K562 (cell line): ENCODE data around the gene TTLL9. TPM values are rescaled to one million over a fixed set of nuclear protein-coding genes. Genes with fewer than 3 reads are reported as not detected.

ENCODE experiments used
- BCLAF1 ChIP-seq, 2 experiments: fragments of 450-650 bp in 1 of 2; IDR thresholded peaks; 2 replicates each; pipeline ENCODE4 v1.6.1; 2011 to 2017; ENCODE audit warnings: low read depth in 2 of 2, antibody characterized with exemption in 1 of 2, borderline replicate concordance in 1 of 2, low read length in 1 of 2, mild to moderate bottlenecking in 1 of 2, mixed read lengths in 1 of 2; ENCODE audit not compliant: control insufficient read depth in 1 of 2
- CREM ChIP-seq: IDR thresholded peaks from 2 replicates; pipeline ENCODE4 v1.6.1; 2014; ENCODE audit warnings: antibody characterized with exemption, low read depth
- MAFF ChIP-seq: IDR thresholded peaks from 2 replicates; pipeline ENCODE4 v1.6.1; 2012; ENCODE audit warnings: low read length, improper control_type of control experiment
- MNT ChIP-seq, 2 experiments: fragments of 450-650 bp; conservative IDR thresholded peaks; 2 replicates each; pipeline ENCODE4 v1.6.1; 2017; ENCODE audit warnings: mild to moderate bottlenecking in 2 of 2, moderate library complexity in 2 of 2
- RBFOX2 ChIP-seq: fragments of 200-400 bp; formaldehyde crosslinking; IDR thresholded peaks from 2 replicates; pipeline ENCODE4 v1.6.1; 2017; ENCODE audit warnings: low read depth, mild to moderate bottlenecking, low read length, moderate library complexity
- RBM25 ChIP-seq: fragments of 200-400 bp; formaldehyde crosslinking; IDR thresholded peaks from 2 replicates; pipeline ENCODE4 v1.6.1; 2018; ENCODE audit warnings: low read length, low read depth, moderate library complexity; ENCODE audit not compliant: severe bottlenecking
- WHSC1 ChIP-seq: IDR thresholded peaks from one replicate; pipeline ENCODE4 v1.6.1; 2012; ENCODE audit warnings: low read length, control low read depth, inconsistent platforms
- ZFP1 ChIP-seq: fragments of 450-650 bp; formaldehyde crosslinking; IDR thresholded peaks from 2 replicates; pipeline ENCODE4 v1.4.0; 2020; ENCODE audit warnings: mild to moderate bottlenecking, mixed read lengths
- ZNF239 ChIP-seq: fragments of 250-450 bp; sonication (Bioruptor Pico); IDR thresholded peaks from 2 replicates; pipeline ENCODE4 v1.4.0; 2020; ENCODE audit warnings: mild to moderate bottlenecking
- ZNF518B ChIP-seq: fragments of 250-450 bp; sonication (Bioruptor Pico); IDR thresholded peaks from 2 replicates; pipeline ENCODE4 v1.5.0; 2021; ENCODE audit warnings: mild to moderate bottlenecking, moderate library complexity
- polyA plus RNA-seq, 8 experiments: library from polyadenylated mRNA; depleted of rRNA in 4 of 8; stranded (reverse) in 5 of 8; unstranded in 3 of 8; fragments of >200 nt; fragmentation: Nextera tagmentation in 2 of 8; fragmentation: Illumina TruSeq in 1 of 8; extraction: Ambion mirVana in 2 of 8; extraction: Trizol in 1 of 8; gene quantifications; 2 replicates each; pipeline versions ENCODE4 v1.2.1 to v1.2.3, GENCODE V29; 2011 to 2014; ENCODE audit warnings: inconsistent platforms in 1 of 8, missing spikeins in 1 of 8
- total RNA-seq, 7 experiments: library from RNA; depleted of rRNA in 6 of 7; stranded (reverse); fragments of >200 nt in 6 of 7; fragmentation: Illumina TruSeq in 2 of 7; extraction: Trizol in 2 of 7; gene quantifications; 2 replicates each; pipeline versions ENCODE4 v1.2.1 to v1.2.3, GENCODE V29; 2011 to 2021; ENCODE audit warnings: low replicate concordance in 1 of 7
- TF ChIP-seq, protein P1 (sequence below): fragments of 250-450 bp; sonication (Bioruptor Pico); IDR thresholded peaks from 2 replicates; pipeline ENCODE4 v1.5.1; 2021; ENCODE audit warnings: mild to moderate bottlenecking
- TF ChIP-seq, protein P2 (sequence below): IDR thresholded peaks from 2 replicates; pipeline ENCODE4 v1.6.1; 2011; ENCODE audit warnings: borderline replicate concordance, low read depth, mild to moderate bottlenecking, moderate library complexity, low read length; ENCODE audit not compliant: insufficient read depth, poor library complexity, severe bottlenecking

Gene TTLL9
- total and polyA plus RNA-seq, 9 of the 15 experiments (the other 6 are each of a cell fraction or from before 2014, with no cell fraction given): 0.06 to 0.07 TPM; not detected in 7

- TF ChIP-seq RBFOX2: peak; percentile 36; the same call in 1 of the 2 replicates
- no peak for TF ChIP-seq ZNF518B
- no peak for TF ChIP-seq BCLAF1 (IDR thresholded peaks at IDR 0.05; ENCODE audit: borderline replicate concordance in 1 of 2, control insufficient read depth in 1 of 2, low read depth in 2 of 2, low read length in 1 of 2)
- peak; percentile 65; the same call in 1 of the 2 replicates for TF ChIP-seq ZNF239 (CRISPR knock-in tag)
- TF ChIP-seq, protein P1, sequence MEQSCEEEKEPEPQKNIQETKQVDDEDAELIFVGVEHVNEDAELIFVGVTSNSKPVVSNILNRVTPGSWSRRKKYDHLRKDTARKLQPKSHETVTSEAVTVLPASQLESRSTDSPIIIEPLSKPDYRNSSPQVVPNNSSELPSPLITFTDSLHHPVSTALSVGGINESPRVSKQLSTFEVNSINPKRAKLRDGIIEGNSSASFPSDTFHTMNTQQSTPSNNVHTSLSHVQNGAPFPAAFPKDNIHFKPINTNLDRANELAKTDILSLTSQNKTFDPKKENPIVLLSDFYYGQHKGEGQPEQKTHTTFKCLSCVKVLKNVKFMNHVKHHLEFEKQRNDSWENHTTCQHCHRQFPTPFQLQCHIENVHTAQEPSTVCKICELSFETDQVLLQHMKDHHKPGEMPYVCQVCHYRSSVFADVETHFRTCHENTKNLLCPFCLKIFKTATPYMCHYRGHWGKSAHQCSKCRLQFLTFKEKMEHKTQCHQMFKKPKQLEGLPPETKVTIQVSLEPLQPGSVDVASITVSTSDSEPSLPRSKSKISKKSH (CRISPR knock-in tag): no peak
- TF ChIP-seq ZFP1: no peak
- TF ChIP-seq RBM25: no peak
- TF ChIP-seq WHSC1: no peak
- peak; percentile 73 to 92 for TF ChIP-seq MNT (conservative IDR thresholded peaks at IDR 0.05)
- TF ChIP-seq, protein P2, sequence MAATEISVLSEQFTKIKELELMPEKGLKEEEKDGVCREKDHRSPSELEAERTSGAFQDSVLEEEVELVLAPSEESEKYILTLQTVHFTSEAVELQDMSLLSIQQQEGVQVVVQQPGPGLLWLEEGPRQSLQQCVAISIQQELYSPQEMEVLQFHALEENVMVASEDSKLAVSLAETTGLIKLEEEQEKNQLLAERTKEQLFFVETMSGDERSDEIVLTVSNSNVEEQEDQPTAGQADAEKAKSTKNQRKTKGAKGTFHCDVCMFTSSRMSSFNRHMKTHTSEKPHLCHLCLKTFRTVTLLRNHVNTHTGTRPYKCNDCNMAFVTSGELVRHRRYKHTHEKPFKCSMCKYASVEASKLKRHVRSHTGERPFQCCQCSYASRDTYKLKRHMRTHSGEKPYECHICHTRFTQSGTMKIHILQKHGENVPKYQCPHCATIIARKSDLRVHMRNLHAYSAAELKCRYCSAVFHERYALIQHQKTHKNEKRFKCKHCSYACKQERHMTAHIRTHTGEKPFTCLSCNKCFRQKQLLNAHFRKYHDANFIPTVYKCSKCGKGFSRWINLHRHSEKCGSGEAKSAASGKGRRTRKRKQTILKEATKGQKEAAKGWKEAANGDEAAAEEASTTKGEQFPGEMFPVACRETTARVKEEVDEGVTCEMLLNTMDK: no peak
- TF ChIP-seq MAFF: no peak
- TF ChIP-seq CREM: peak; percentile 90
These were observed 98.1 kb downstream of the TTLL9 start (continued) for GRCh38 chr20:31968291-31969126.
